GM19328 (cell line): Measurements from ENCODE around the gene SRRM2.

Experiments used
- ATAC-seq: cut with Tn5 transposase; IDR thresholded peaks from one replicate; pipeline ENCODE4 v1.9.1; 2021; ENCODE audit warnings: mild to moderate bottlenecking, moderate library complexity; ENCODE audit not compliant: unreplicated experiment

The SRRM2 gene

GRCh38 chr16:2775131-2775716 is 22.8 kb downstream of the SRRM2 start:
- ATAC-seq, result no peak

DNA sequence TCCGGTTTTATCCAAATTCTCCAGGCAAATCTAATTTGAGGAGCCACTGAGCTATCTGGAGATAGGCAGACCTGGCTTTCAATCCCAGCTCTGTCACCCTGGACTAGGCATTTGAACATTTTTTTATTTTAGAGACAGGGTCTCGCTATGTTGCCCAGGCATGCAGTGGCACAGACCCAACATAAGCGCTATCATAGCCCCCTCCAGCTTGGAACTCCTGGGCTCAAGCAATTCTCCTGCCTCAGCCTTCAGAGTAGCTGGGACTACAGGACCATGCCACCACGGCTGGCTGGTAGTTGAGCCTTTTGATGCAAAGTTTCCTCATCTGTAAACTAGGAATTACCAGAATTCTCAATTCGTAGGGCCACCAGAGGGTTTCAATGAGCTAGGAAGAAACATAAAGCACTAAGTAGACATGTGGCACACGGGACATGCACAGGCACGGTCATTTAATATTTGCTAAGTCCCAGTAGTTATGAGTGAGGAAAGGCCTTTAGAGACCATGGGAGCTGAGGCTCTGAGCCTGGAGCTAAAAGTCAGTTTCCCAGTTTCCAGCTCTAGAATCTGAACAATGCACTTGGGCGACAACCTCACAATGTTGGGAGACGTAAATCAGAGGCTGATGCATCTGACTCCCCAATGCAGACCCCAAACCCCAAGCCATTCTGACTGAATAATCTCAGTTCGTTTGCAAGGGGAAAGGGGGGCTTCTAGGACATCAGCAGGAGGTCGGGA is 23.5 kb downstream of the SRRM2 start:
- ATAC-seq, result no peak

- ATAC-seq, result peak; percentile 27
These were observed 24.2 kb downstream of the SRRM2 start for GRCh38 chr16:2776500-2777139.

GRCh38 chr16:2777231-2777902 is 24.9 kb downstream of the SRRM2 start, which contains the start of gene ELOB:
Gene ELOB, minus strand, starts transcription at chr16:2777280. Its CDS starts 41 bp downstream, at chr16:2777239.
- peak; percentile 80 for ATAC-seq

DNA sequence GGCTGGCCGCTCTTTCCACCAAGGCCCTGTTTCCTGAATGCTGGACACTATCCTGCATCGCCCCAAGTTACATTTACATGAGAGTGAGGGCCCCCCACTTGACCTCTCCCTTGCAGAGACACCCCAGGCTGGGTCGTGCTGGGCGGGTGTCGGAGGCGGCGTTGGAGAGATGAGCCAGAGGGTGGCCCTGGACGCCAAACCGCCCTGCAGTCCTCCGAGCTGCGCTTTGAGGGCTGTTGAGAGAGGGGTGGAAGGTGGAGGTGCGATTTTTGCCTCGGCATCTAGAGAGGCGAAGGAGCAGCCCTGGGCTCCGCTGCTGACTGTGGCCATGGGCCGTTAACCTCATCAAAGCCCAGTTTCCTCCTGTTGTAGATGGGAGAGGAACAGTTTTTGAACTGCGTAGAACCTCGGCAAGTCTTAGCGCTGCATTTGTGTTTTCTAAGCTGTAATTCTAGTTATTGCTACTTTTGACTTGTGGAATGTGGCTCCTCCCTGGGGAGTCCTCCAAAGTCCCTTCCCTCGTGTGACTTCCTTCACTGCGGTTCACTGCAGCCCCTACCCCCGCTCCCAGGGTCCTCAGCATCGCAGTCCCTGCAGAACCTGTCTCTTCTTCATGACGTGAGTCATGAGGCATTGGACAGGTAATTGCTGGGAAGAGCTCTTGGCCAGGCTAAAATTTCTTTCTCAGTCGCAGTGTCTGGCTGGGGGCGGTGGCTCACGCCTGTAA is 25.6 kb downstream of the SRRM2 start:
- ATAC-seq, result no peak

DNA sequence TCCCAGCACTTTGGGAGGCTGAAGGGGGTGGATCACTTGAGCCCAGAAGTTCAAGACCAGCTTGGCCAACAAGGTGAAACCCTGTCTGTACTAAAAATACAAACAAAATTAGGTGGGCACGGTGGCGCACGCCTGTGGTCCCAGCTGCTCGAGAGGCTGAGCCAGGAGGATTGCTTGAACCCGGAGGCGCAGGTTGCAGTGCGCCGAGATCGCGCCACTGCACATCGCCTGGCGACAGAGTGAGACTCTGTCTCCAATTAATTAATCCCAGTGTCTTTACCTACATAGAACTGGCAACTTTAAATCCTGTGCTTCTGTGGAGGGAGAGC is 26.2 kb downstream of the SRRM2 start:
- ATAC-seq, result no peak

DNA sequence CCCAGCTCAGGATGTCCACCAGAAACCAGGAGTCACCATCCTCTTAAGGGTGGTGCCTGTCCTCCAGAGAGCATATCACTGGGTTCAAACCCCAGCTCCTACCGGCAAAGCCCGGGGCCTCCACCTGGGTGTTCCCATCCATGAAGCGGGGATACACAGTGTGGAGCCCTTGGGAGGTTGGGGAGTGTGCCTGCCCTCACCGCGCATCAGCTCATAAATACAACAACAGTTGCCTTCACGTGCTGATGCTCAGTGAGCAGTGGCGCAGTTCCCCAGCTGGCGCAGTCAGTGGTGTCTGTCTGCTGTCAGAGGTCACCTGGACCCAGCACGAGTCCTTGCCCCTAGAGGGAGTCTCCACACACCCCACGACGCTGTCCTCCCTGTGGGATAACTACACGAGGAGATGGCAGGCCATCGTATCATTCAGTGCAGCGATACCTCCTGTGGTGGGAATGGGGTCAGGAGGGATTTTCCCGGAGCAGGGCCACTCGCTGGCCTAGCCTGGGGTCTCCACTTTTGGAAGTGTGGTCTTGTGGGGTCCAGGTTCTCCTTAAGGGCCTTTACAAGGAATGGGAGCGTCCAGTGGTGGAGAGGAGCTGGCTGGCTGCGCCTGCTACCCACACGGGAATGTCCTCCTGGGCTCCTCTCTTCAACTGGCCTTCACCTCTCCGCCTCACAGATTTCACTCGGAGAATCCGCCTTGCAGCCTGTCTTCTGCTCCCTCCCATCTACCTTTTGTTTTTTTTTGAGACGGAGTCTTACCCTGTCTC is 26.9 kb downstream of the SRRM2 start:
- no peak for ATAC-seq

- no peak for ATAC-seq
These were observed 27.8 kb downstream of the SRRM2 start for GRCh38 chr16:2779978-2780898.

GRCh38 chr16:2782583-2783351 is 30.3 kb downstream of the SRRM2 start:
- no peak for ATAC-seq

DNA sequence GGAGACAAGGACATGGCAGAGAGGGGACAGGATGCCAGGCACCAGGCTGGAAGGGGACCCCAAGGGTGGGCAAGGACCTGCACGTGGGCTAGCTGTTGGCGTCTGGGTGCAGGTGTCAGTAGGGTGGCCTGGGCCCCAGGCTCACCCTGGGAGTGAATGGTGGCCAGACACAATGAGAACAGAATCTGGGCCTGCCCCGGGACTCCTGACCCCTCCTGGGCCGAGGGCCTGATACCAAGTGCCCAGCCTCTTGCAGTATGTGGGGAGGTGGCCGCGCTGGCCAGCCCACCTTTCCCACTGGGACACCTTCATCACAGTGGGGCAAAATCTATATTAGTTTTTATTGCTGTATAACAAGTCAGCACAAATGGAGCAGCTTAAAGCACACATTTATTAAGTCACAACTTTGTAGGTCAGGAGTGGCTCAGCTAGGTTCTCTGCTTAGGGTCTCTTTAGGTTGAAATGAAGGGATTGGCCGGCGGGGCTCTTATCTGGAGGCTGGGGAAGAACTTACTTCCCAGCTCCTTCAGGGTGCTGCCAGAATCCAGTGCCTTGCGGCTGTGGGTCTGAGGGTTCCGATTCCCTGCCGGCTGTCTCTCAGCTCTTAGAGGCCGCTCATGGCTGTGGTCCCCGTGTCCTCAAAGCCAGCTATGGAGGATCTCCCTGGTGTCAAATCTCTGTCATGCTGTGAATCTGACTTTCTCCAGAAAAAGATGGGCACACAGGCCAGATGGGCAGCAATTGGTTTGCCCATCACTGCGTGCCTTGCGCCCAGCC is 31.3 kb downstream of the SRRM2 start:
- no peak for ATAC-seq

DNA sequence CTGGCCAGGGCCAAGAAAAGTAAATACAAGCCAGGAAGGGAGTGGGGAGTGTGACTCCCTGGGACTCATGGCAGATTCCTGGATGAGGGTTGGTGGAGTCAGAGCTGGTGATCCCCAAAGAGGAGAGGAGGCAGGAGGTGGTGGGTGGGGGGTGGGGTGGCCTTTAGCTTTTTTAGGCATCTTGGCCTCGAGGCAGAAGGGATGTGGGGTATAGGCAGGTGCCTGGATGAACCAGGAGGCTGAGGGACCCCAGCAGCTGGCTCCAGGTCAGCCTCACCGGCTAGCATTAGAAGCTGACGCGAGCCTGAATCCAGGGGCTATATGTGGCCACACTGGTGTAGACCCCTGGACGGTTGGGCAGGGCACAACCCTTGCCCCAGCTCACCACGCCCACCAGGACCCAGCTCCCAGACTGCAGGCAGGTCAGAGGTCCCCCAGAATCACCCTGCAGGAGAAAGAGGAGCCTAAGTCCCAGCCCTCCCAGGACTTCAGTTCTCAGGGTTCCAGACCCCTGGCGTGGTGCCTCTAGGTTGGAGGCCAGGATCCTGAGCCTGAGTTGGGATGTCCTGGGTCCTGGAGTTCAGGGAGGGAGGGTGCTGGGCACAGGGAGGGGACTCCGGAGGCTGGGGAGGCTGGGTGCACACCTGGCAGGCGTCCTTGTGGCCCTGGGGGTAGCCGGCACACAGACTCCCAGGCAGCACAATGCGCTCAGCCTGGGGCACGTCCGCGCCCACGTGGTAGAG is 32.1 kb downstream of the SRRM2 start:
- no peak for ATAC-seq

DNA sequence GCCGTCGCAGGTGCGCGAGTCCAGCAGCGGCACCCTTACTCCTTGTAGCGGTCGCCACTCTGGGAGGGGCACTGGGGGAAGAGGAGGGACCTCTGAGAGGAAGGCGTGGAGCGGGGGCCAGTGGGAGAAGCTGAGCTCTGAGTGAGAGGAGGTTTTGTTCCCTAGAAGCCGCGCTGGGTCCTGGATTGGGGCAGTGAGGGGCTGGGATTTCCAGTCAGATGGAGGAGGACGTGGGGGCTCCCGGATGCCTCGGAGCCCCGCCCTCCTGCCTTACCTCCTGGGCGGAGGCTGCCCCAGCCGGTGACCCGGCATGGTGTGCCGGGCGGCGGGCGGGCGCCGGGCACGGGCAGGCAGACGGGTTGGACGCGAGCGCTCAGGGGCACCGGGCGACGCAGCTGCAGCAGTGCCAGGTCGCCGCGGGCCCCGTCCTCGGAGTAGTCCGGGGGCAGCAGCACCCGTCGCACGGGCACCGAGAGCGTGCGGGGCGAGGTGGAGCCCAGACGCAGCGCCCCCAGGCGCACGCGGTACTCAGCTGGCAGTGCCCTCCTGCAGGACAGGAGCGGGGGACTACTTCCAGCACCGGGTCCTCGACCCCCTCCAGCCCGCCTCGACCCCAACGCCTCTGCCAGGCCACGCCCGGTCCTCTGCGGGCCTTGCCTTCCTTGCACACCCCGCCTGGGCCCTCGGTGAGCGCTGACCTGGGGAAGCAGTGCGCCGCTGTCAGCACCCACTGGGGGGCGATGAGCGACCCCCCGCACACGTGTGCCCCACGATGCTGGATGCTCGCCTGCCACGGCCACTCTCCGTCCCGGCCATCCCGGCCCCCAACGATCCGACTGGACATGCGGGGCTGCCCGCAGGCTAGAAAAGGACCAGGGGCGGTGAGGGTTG is 32.9 kb downstream of the SRRM2 start:
- ATAC-seq, result no peak

DNA sequence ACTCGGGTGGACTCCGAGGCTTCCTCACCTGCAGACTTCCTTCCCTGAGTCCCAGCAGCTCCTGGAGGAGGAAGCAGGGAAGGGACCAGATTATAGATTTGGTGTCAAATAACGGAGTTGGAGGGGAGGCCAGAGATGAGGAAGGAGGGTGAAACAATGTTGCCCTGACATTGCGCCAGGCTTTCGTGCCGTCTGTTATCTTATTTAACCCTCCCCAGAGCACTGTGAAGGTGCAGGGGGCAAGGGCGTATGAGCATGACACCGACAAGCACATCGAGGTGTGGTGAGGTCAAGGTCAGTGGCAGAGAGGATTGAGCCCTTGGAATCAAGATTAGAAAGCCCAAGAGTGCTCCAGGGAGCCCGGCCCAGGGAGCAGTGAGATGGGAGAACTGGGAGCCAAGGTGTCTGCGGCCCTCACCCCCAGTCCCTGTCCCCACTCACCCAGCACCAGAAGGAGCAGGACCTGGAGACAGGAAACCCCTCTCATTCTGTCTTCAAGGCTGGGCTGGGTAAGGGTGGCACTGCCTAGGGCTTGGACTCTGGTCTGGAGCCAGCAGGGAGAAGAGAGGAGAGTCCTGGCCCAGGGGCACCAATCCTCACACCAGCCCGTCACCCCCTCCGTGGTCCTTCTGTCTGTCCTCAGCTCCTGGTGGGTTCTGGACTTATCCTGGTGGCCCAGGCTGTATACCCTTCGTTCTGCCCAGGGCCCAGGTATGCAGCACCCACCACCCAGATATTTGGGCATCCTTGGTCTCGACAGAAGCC is 33.8 kb downstream of the SRRM2 start:
- ATAC-seq, result no peak

GRCh38 chr16:2786826-2787151 is 34.4 kb downstream of the SRRM2 start:
- ATAC-seq, result no peak

- no peak for ATAC-seq
These were observed 35.0 kb downstream of the SRRM2 start, which contains the start of gene PRSS33 for GRCh38 chr16:2787406-2787805. Gene PRSS33, minus strand, starts transcription at chr16:2787560. Its CDS starts 1,013 bp downstream, at chr16:2786547.
